CD4-positive, alpha-beta T cell treated with Interleukin-6 for 4 hours (primary cell): ENCODE measurements around the gene KCNIP3.
"Not testable (repeated sequence)": the region's sequence is repeated elsewhere in the genome, so short reads cannot be mapped to it uniquely, and the experiment has no call there.

Experiments used
- DNase-seq: peaks from one replicate; pipeline ENCODE4 v3.0.0-alpha.2; 2020; ENCODE audit warnings: mixed read lengths

KCNIP3 gene

GRCh38 chr2:95372216-95372829 lies 75.2 kb downstream of the KCNIP3 start:
- no peak for DNase-seq

GRCh38 chr2:95372845-95373244 lies 75.7 kb downstream of the KCNIP3 start:
- no peak for DNase-seq

- no peak for DNase-seq
These were observed 76.9 kb downstream of the KCNIP3 start for GRCh38 chr2:95374029-95374428.

GRCh38 chr2:95374451-95374920 lies 77.3 kb downstream of the KCNIP3 start:
- DNase-seq, result no peak

- no peak for DNase-seq
These were observed 77.8 kb downstream of the KCNIP3 start for GRCh38 chr2:95374921-95375471.

- no peak for DNase-seq
These were observed 78.5 kb downstream of the KCNIP3 start for GRCh38 chr2:95375532-95376150.

GRCh38 chr2:95376311-95377215 lies 79.4 kb downstream of the KCNIP3 start:
- no peak for DNase-seq

- no peak for DNase-seq
These were observed 80.3 kb downstream of the KCNIP3 start for GRCh38 chr2:95377216-95378123.

- DNase-seq, result not testable (repeated sequence)
These were observed 81.1 kb downstream of the KCNIP3 start for GRCh38 chr2:95378281-95378680.

- DNase-seq, result no peak
These were observed 82.3 kb downstream of the KCNIP3 start for GRCh38 chr2:95379371-95379831.

GRCh38 chr2:95380280-95380679 lies 83.1 kb downstream of the KCNIP3 start:
- DNase-seq, result no peak

- no peak for DNase-seq
These were observed 83.6 kb downstream of the KCNIP3 start for GRCh38 chr2:95380731-95381130.

GRCh38 chr2:95381212-95382191 lies 84.4 kb downstream of the KCNIP3 start:
- DNase-seq, result no peak

- DNase-seq, result no peak
These were observed 85.0 kb downstream of the KCNIP3 start for GRCh38 chr2:95382192-95382591.

- DNase-seq, result no peak
These were observed 85.8 kb downstream of the KCNIP3 start for GRCh38 chr2:95382686-95383634.

GRCh38 chr2:95383635-95384027 lies 86.5 kb downstream of the KCNIP3 start:
- DNase-seq, result no peak

- DNase-seq, result no peak
These were observed 87.9 kb downstream of the KCNIP3 start for GRCh38 chr2:95384854-95385569.

- DNase-seq, result no peak
These were observed 88.4 kb downstream of the KCNIP3 start for GRCh38 chr2:95385570-95385984.

- no peak for DNase-seq
These were observed 88.9 kb downstream of the KCNIP3 start for GRCh38 chr2:95386031-95386430.
